Keratinocyte (primary cell): Measurements from ENCODE around the gene MBD3L1. TPM values are rescaled to one million over a fixed set of nuclear protein-coding genes. Genes with fewer than 3 reads are reported as not detected.

ENCODE experiments used
- DNase-seq: peaks from one replicate; pipeline ENCODE4 v3.0.0-alpha.2; 2011; ENCODE audit warnings: low read depth, missing footprints, low spot score
- FAIRE-seq: peaks from 2 replicates; lab custom pipeline; 2011; peaks lifted over from hg19 to GRCh38; lab: Jason Lieb, UNC
- H2AFZ ChIP-seq: 2 replicates; pipeline ENCODE4 v1.6.0; 2012; ENCODE audit warnings: low read length, control low read depth, inconsistent platforms; ENCODE audit not compliant: control insufficient read depth
- H3K27ac ChIP-seq: 2 replicates; pipeline ENCODE4 v1.5.1; 2011; ENCODE audit warnings: low read length; ENCODE audit not compliant: control insufficient read depth, insufficient read depth
- H3K27me3 ChIP-seq: 3 replicates; pipeline ENCODE4 v1.6.0; 2011; ENCODE audit warnings: low read length; ENCODE audit not compliant: control insufficient read depth, insufficient read depth; ENCODE audit errors: extremely low read depth
- H3K36me3 ChIP-seq, 2 experiments: 2 replicates in 1 of 2; 3 replicates in 1 of 2; pipeline ENCODE4 v1.5.1; 2011; ENCODE audit warnings: low read length in 2 of 2, mild to moderate bottlenecking in 1 of 2; ENCODE audit not compliant: control insufficient read depth in 2 of 2, insufficient read depth in 2 of 2; ENCODE audit errors: extremely low read depth in 1 of 2
- H3K4me1 ChIP-seq: 3 replicates; pipeline ENCODE4 v1.5.1; 2011; ENCODE audit warnings: low read length; ENCODE audit not compliant: control insufficient read depth, insufficient read depth; ENCODE audit errors: extremely low read depth
- H3K4me2 ChIP-seq: 3 replicates; pipeline ENCODE4 v1.6.0; 2011; ENCODE audit warnings: low read depth, low read length; ENCODE audit not compliant: control insufficient read depth, insufficient read depth; ENCODE audit errors: extremely low read depth
- H3K4me3 ChIP-seq, 3 experiments: fragments of 200-600 bp in 1 of 3; sonication (generic) in 1 of 3; 2 replicates in 2 of 3; 3 replicates in 1 of 3; pipeline ENCODE4 v1.5.1; 2011 to 2016; ENCODE audit warnings: low read length in 3 of 3, mild to moderate bottlenecking in 3 of 3, control low read depth in 2 of 3, inconsistent platforms in 1 of 3, low read depth in 1 of 3, mixed read lengths in 1 of 3, mixed run types in 1 of 3, moderate library complexity in 1 of 3; ENCODE audit not compliant: control insufficient read depth in 2 of 3, insufficient read depth in 2 of 3; ENCODE audit errors: extremely low read depth in 1 of 3
- H3K79me2 ChIP-seq: 2 replicates; pipeline ENCODE4 v1.6.0; 2012; ENCODE audit warnings: low read length; ENCODE audit not compliant: control insufficient read depth, insufficient read depth
- H3K9ac ChIP-seq: 3 replicates; pipeline ENCODE4 v1.6.0; 2011; ENCODE audit warnings: low read length; ENCODE audit not compliant: control insufficient read depth, insufficient read depth; ENCODE audit errors: extremely low read depth
- H3K9me1 ChIP-seq: 3 replicates; pipeline ENCODE4 v1.6.0; 2011; ENCODE audit warnings: low read length; ENCODE audit not compliant: control insufficient read depth, insufficient read depth; ENCODE audit errors: extremely low read depth
- H3K9me3 ChIP-seq: 2 replicates; pipeline ENCODE4 v1.5.1; 2012; ENCODE audit warnings: low read depth, low read length; ENCODE audit not compliant: control insufficient read depth
- H4K20me1 ChIP-seq: 3 replicates; pipeline ENCODE4 v1.6.0; 2011; ENCODE audit warnings: low read length; ENCODE audit not compliant: control insufficient read depth, insufficient read depth; ENCODE audit errors: extremely low read depth
- EZH2 ChIP-seq: IDR thresholded peaks from one replicate; pipeline ENCODE4 v1.6.1; 2012; ENCODE audit warnings: inconsistent platforms, mild to moderate bottlenecking, low read length, moderate library complexity
- dilution Hi-C: fragments of 300-500 bp; cut with MboI; formaldehyde crosslinking; loops from one replicate; pipeline ENCODE4 v1.7.0; 2020; ENCODE audit warnings: low sequenced_read_pairs; ENCODE audit not compliant: extremely low pct_ligation_motif_present
- polyA minus RNA-seq, 3 experiments: library from RNA; depleted of rRNA, polyadenylated mRNA; stranded (reverse); fragments of >200 nt; gene quantifications; 1 replicate in 1 of 3; 2 replicates in 1 of 3; 3 replicates in 1 of 3; pipeline ENCODE4 v1.2.3, GENCODE V29; 2011
- polyA plus RNA-seq, 5 experiments: library from polyadenylated mRNA; depleted of rRNA in 3 of 5; stranded (reverse) in 3 of 5; stranded (forward) in 1 of 5; unstranded in 1 of 5; fragments of >200 nt; gene quantifications; 1 replicate in 1 of 5; 2 replicates in 3 of 5; 3 replicates in 1 of 5; pipeline versions ENCODE4 v1.2.1 to v1.2.3, GENCODE V29; 2011 to 2012; ENCODE audit warnings: missing spikeins in 2 of 5, low read depth in 1 of 5, low replicate concordance in 1 of 5
- TF ChIP-seq, protein P1 (sequence below), 3 experiments: IDR thresholded peaks in 1 of 3; conservative IDR thresholded peaks in 1 of 3; optimal IDR thresholded peaks in 1 of 3; 2 replicates in 2 of 3; 3 replicates in 1 of 3; pipeline versions ENCODE3 to v1.5.1; 2011; ENCODE audit warnings: low read length in 3 of 3, mild to moderate bottlenecking in 3 of 3, moderate library complexity in 2 of 3, control low read depth in 1 of 3, inconsistent platforms in 1 of 3; ENCODE audit not compliant: insufficient read depth in 2 of 3; ENCODE audit errors: extremely low read depth in 1 of 3

MBD3L1 gene
- not detected in 3 replicates for polyA plus RNA-seq
- polyA plus RNA-seq (2011; ENCODE audit: low read depth) = not detected
- not detected in 2 replicates for polyA plus RNA-seq (2011; cell fraction: cytosol; rRNA removed)
- not detected in 2 replicates for polyA plus RNA-seq (2011; cell fraction: nucleus; rRNA removed)
- not detected in 2 replicates for polyA plus RNA-seq (2012; ENCODE audit: low replicate concordance)
- polyA minus RNA-seq = not detected in 3 replicates
- not detected for polyA minus RNA-seq (2011; cell fraction: cytosol; rRNA and poly(A)+ RNA removed)
- not detected in 2 replicates for polyA minus RNA-seq (2011; cell fraction: nucleus; rRNA and poly(A)+ RNA removed)

DNA sequence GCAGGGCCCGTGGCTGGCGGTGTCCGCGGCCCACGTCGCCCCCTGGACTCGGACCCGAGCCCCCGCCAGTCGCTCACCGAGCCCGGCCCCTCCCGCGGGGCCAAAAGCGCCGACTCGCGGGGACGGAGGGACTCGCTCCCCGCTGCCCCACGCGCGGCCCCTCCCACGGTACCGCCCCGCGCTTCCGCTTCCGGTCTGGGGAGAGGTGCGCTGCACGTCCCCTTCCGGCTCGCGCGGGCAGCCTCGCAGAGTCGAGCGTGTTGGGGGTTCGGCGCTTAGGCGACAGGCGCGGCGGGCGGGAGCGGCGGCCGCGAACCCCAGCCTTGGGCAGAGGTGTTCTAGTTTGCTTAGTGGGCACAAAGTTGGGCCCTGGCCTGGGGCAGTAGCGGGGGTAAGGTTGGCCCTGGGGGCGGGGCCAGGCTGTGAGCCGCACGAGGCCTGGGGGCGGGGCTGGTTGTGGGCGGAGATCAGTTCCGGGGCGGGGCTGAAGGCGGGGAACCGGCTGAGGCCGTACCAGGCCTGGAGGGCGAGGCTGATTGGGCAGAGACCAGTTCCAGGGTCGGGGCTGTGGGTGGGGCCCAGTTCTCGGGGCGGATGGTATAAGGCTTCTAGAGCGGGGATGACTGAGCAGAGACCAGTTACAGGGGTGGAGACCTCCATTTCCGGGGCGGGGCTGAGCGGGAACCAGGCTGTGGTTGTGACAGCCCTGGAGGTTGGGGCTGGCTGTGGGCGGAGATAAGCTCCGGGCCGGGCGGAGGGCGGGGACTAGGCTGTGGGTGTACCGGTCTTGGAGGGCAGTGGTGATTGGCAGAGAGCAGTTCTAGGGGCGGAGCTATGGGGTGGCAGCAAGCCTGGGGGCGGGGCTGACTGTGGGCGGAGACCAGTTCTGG lies at the start of gene MBD3L1, which contains the start of gene ZNF558:
Gene MBD3L1, plus strand, starts transcription at position 246 of the 890 bp plus-strand sequence. CDS start 10,302 bp downstream, outside the sequence.
Gene ZNF558, minus strand, starts transcription at position 173 of the 890 bp plus-strand sequence. CDS start 9,645 bp downstream, outside the sequence.
- Histone ChIP-seq H3K9me3 (no peaks in the 10 kb centered on the region), H3K79me2 (no peaks in the 10 kb centered on the region), H3K4me3 (peak within 1 kb of the TSS; percentile 67 to 82 (median 81)), H2AFZ (peak within 1 kb of the TSS; percentile 92), H4K20me1 (no peaks in the 10 kb centered on the region), H3K27ac (peak within 1 kb of the TSS; percentile 80), H3K36me3 (no peaks in the 10 kb centered on the region), H3K9ac (peak within 1 kb of the TSS; percentile 90), H3K4me1 (peaks cover 8% of the 10 kb centered on the region), H3K27me3 (no peaks in the 10 kb centered on the region), H3K4me2 (peak within 1 kb of the TSS; percentile 93), H3K9me1 (no peaks in the 10 kb centered on the region)
- TF ChIP-seq EZH2 = no peak
- TF ChIP-seq, protein P1, sequence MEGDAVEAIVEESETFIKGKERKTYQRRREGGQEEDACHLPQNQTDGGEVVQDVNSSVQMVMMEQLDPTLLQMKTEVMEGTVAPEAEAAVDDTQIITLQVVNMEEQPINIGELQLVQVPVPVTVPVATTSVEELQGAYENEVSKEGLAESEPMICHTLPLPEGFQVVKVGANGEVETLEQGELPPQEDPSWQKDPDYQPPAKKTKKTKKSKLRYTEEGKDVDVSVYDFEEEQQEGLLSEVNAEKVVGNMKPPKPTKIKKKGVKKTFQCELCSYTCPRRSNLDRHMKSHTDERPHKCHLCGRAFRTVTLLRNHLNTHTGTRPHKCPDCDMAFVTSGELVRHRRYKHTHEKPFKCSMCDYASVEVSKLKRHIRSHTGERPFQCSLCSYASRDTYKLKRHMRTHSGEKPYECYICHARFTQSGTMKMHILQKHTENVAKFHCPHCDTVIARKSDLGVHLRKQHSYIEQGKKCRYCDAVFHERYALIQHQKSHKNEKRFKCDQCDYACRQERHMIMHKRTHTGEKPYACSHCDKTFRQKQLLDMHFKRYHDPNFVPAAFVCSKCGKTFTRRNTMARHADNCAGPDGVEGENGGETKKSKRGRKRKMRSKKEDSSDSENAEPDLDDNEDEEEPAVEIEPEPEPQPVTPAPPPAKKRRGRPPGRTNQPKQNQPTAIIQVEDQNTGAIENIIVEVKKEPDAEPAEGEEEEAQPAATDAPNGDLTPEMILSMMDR (optimal IDR thresholded peaks at IDR 0.05 in 1 of 3, IDR thresholded peaks at IDR 0.05 in 1 of 3, conservative IDR thresholded peaks at IDR 0.05 in 1 of 3; ENCODE audit: extremely low read depth in 1 of 3, insufficient read depth in 2 of 3, low read length in 3 of 3) = peak in 1 of 3 experiments; percentile 52
- FAIRE-seq = peak; percentile 51
- peak; percentile 85 for DNase-seq
- dilution Hi-C loops = no loop called here

DNA sequence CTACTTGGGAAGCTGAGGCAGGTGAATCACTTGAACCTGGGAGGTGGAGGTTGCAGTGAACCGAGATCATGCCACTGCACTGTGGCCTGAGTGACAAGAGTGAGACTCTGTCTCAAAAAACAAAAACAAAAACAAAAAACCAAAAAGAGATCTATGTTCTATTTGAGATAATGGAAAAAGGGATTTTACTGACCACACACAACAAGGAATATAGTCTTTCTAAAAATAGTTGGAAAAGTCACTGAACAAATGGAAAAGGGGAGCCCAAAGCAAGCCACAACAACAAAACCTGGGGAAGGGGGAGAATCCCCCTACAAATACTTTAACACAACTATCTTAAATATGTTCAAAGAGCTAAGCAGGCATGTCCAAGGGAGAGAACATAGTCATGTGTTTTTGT lies 37.4 kb upstream of the MBD3L1 start:
- Histone ChIP-seq H3K9me1 (no peaks in the 10 kb centered on the region), H3K27ac (no peak overlapping the region), H2AFZ (no peak overlapping the region), H3K4me2 (no peak overlapping the region), H3K9ac (no peak overlapping the region), H3K4me3 (no peak overlapping the region), H4K20me1 (no peaks in the 10 kb centered on the region), H3K79me2 (no peaks in the 10 kb centered on the region), H3K27me3 (no peaks in the 10 kb centered on the region), H3K36me3 (no peaks in the 10 kb centered on the region), H3K4me1 (no peaks in the 10 kb centered on the region), H3K9me3 (no peaks in the 10 kb centered on the region)
- TF ChIP-seq, protein P1 (optimal IDR thresholded peaks at IDR 0.05 in 1 of 3, IDR thresholded peaks at IDR 0.05 in 1 of 3, conservative IDR thresholded peaks at IDR 0.05 in 1 of 3; ENCODE audit: extremely low read depth in 1 of 3, insufficient read depth in 2 of 3, low read length in 3 of 3) = no peak
- no peak for TF ChIP-seq EZH2
- FAIRE-seq = no peak
- dilution Hi-C loops = no loop called here
- no peak for DNase-seq
